Hepatocyte (in vitro differentiated cells): ENCODE measurements around the gene PAX5. TPM values are rescaled to one million over a fixed set of nuclear protein-coding genes. Genes with fewer than 3 reads are reported as not detected.

Source experiments
- DNase-seq: peaks from one replicate; pipeline ENCODE4 v3.0.0-alpha.2; 2016; ENCODE audit warnings: low spot score
- H2AFZ ChIP-seq: fragments of 200-600 bp; sonication (generic); 2 replicates; pipeline ENCODE4 v1.6.0; 2016; ENCODE audit warnings: antibody characterized with exemption, mild to moderate bottlenecking
- H3K27ac ChIP-seq: fragments of 200-600 bp; sonication (generic); 2 replicates; pipeline ENCODE4 v1.5.1; 2016; ENCODE audit warnings: mild to moderate bottlenecking
- H3K27me3 ChIP-seq: fragments of 200-600 bp; sonication (generic); 2 replicates; pipeline ENCODE4 v1.6.1; 2016
- H3K36me3 ChIP-seq: fragments of 200-600 bp; sonication (generic); replicated peaks from 2 replicates; pipeline ENCODE4 v1.5.1; 2016; ENCODE audit warnings: low read depth; ENCODE audit not compliant: insufficient read depth
- H3K4me1 ChIP-seq: fragments of 200-600 bp; sonication (generic); 2 replicates; pipeline ENCODE4 v1.5.1; 2016; ENCODE audit warnings: mild to moderate bottlenecking, moderate library complexity; ENCODE audit not compliant: insufficient read depth
- H3K4me2 ChIP-seq: fragments of 200-600 bp; sonication (generic); 2 replicates; pipeline ENCODE4 v1.6.0; 2016
- H3K4me3 ChIP-seq: fragments of 200-600 bp; sonication (generic); 2 replicates; pipeline ENCODE4 v1.5.1; 2016; ENCODE audit warnings: mild to moderate bottlenecking
- H3K79me2 ChIP-seq: fragments of 200-600 bp; sonication (generic); 2 replicates; pipeline ENCODE4 v1.6.0; 2017; ENCODE audit warnings: mild to moderate bottlenecking
- H3K9me2 ChIP-seq: fragments of 200-600 bp; sonication (generic); replicated peaks from 2 replicates; pipeline ENCODE4 v1.6.0; 2017; ENCODE audit warnings: mild to moderate bottlenecking; ENCODE audit not compliant: insufficient read depth
- H3K9me3 ChIP-seq: fragments of 200-600 bp; sonication (generic); 2 replicates; pipeline ENCODE4 v1.5.1; 2016; ENCODE audit warnings: low read depth, mild to moderate bottlenecking
- H4K20me1 ChIP-seq: fragments of 200-600 bp; sonication (generic); 2 replicates; pipeline ENCODE4 v1.6.0; 2016; ENCODE audit warnings: mild to moderate bottlenecking; ENCODE audit not compliant: insufficient read depth, poor library complexity, severe bottlenecking
- CTCF ChIP-seq: fragments of 200-600 bp; sonication (generic); IDR thresholded peaks from 2 replicates; pipeline ENCODE4 v1.5.1; 2016; ENCODE audit warnings: antibody characterized with exemption, mild to moderate bottlenecking; ENCODE audit not compliant: poor library complexity
- EZH2 ChIP-seq: fragments of 200-600 bp; sonication (generic); IDR thresholded peaks from 2 replicates; pipeline ENCODE4 v1.6.1; 2016; ENCODE audit warnings: antibody characterized with exemption, mild to moderate bottlenecking, borderline replicate concordance
- EZH2phosphoT487 ChIP-seq: fragments of 200-600 bp; sonication (generic); IDR thresholded peaks from one replicate; pipeline ENCODE4 v1.6.1; 2018; ENCODE audit warnings: antibody characterized with exemption, mild to moderate bottlenecking, low read depth, moderate library complexity; ENCODE audit not compliant: unreplicated experiment, severe bottlenecking
- WGBS: methylation state at CpG from one replicate; pipeline ENCODE4 v1.1.6; 2016; ENCODE audit warnings: low lambda C conversion rate; ENCODE audit errors: missing lambda C conversion rate; 5-methylcytosine and 5-hydroxymethylcytosine counted together
- polyA plus RNA-seq: library from polyadenylated mRNA; unstranded; fragments of >200 nt; fragmentation: Nextera tagmentation; extraction: Ambion mirVana; gene quantifications from 2 replicates; pipeline ENCODE4 v1.2.1, GENCODE V29; 2016
- total RNA-seq: library from RNA; depleted of rRNA; stranded (reverse); fragments of >200 nt; gene quantifications from 2 replicates; pipeline ENCODE4 v1.2.3, GENCODE V29; 2014

PAX5 gene
- total and polyA plus RNA-seq, 2 experiments from 2014 or later, result not detected

GRCh38 chr9:37034938-37035647 is 1.0 kb upstream of the PAX5 start:
- peaks cover 26% of the 10 kb centered on the region for H3K4me1 ChIP-seq
- H3K9me2 ChIP-seq, result no peaks in the 10 kb centered on the region
- H2AFZ ChIP-seq, result peak overlapping the region; percentile 63
- peaks cover 99% of the 10 kb centered on the region for H3K27me3 ChIP-seq
- H3K27ac ChIP-seq, result no peak overlapping the region
- peak overlapping the region; percentile 94 for H3K4me2 ChIP-seq
- H4K20me1 ChIP-seq, result peaks cover 4% of the 10 kb centered on the region
- TF ChIP-seq EZH2, result peak; percentile 10
- TF ChIP-seq CTCF, result no peak
- no peaks in the 10 kb centered on the region for H3K79me2 ChIP-seq
- no peak for DNase-seq
- H3K4me3 ChIP-seq, result no peak overlapping the region
- WGBS, result 4% methylated on average over 26 of the region's 27 CpGs
- no peaks in the 10 kb centered on the region for H3K9me3 ChIP-seq
- H3K36me3 ChIP-seq, result no peaks in the 10 kb centered on the region

- peak overlapping the region; percentile 25 for H2AFZ ChIP-seq
- peak overlapping the region; percentile 76 for H3K4me2 ChIP-seq
- H3K4me3 ChIP-seq, result no peak overlapping the region
- H3K4me1 ChIP-seq, result peaks cover 26% of the 10 kb centered on the region
- no peak overlapping the region for H3K27ac ChIP-seq
- H3K9me3 ChIP-seq, result no peaks in the 10 kb centered on the region
- TF ChIP-seq EZH2phosphoT487 (peak; percentile 69), EZH2 (peak; percentile 98), CTCF (no peak)
- H3K79me2 ChIP-seq, result no peaks in the 10 kb centered on the region
- H3K36me3 ChIP-seq, result no peaks in the 10 kb centered on the region
- peaks cover 4% of the 10 kb centered on the region for H4K20me1 ChIP-seq
- no peaks in the 10 kb centered on the region for H3K9me2 ChIP-seq
- peak; percentile 48 for DNase-seq
- peaks cover 100% of the 10 kb centered on the region for H3K27me3 ChIP-seq
- WGBS, result 1% methylated on average over 52 of the region's 56 CpGs
Observed at GRCh38 chr9:37034305-37034937, 353 bp upstream of the PAX5 start.

GRCh38 chr9:37033141-37033540 is 927 bp downstream of the PAX5 start:
- peaks cover 26% of the 10 kb centered on the region for H3K4me1 ChIP-seq
- no peaks in the 10 kb centered on the region for H3K36me3 ChIP-seq
- H3K27ac ChIP-seq, result no peak overlapping the region
- DNase-seq, result no peak
- H3K27me3 ChIP-seq, result peaks cover 100% of the 10 kb centered on the region
- no peaks in the 10 kb centered on the region for H3K9me2 ChIP-seq
- no peaks in the 10 kb centered on the region for H3K79me2 ChIP-seq
- no peak overlapping the region for H3K4me3 ChIP-seq
- no peak overlapping the region for H3K4me2 ChIP-seq
- no peaks in the 10 kb centered on the region for H3K9me3 ChIP-seq
- H2AFZ ChIP-seq, result no peak overlapping the region
- WGBS, result 53% methylated on average over 6 of the region's 6 CpGs
- TF ChIP-seq CTCF (no peak), EZH2 (no peak), EZH2phosphoT487 (no peak)
- H4K20me1 ChIP-seq, result peaks cover 4% of the 10 kb centered on the region
